ENCODE measurements around the gene SYCP3. TPM values are rescaled to one million over a fixed set of nuclear protein-coding genes. Genes with fewer than 3 reads are reported as not detected.
"Not testable (repeated sequence)": the region's sequence is repeated elsewhere in the genome, so short reads cannot be mapped to it uniquely, and the experiment has no call there.

The SYCP3 gene
- total RNA-seq, 1 experiment from 2014 or later: 0.04 TPM

DNA sequence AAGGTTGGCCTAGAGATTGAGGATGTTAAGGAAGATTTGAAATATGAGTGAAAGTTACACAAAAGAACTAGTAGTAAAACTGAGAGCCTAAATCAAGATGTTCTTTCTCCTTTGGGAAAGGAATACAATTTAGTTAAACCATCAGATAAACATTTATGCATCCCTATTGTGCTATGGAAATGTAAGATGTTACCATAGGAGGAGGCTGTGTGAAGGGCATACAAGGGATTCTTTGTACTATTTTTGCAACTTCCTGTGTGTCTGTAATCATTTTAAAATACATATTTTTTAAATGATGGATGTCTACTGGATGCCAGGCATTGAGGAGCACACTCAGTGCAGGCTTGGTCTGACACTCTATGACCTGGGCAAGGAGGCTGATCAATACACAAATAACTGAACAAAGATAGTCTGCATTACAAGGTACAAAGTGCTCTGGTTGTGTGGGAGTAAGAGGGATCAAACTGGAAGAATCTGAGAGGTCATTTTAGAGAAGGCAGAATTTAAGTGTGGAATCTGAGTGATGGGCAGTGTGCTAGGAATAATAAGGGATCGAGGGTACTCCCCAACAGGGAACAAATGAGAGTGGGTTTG, 47.7 kb downstream of the SYCP3 start:
- no peaks in the 10 kb centered on the region for H3K27me3 ChIP-seq
- DNase-seq: no peak
- no peaks in the 10 kb centered on the region for H3K9me3 ChIP-seq (replicated peaks)
- H3K4me1 ChIP-seq: no peaks in the 10 kb centered on the region
- H3K27ac ChIP-seq: no peak overlapping the region
- no peak overlapping the region for H3K4me3 ChIP-seq
- no peaks in the 10 kb centered on the region for H3K36me3 ChIP-seq

- H3K36me3 ChIP-seq: no peaks in the 10 kb centered on the region
- no peak overlapping the region for H3K27ac ChIP-seq
- DNase-seq: no peak
- H3K27me3 ChIP-seq: no peaks in the 10 kb centered on the region
- H3K4me3 ChIP-seq: no peak overlapping the region
- H3K4me1 ChIP-seq: no peaks in the 10 kb centered on the region
- H3K9me3 ChIP-seq (replicated peaks): no peaks in the 10 kb centered on the region
These were observed 48.6 kb downstream of the SYCP3 start for GRCh38 chr12:101690544-101691098.

DNA sequence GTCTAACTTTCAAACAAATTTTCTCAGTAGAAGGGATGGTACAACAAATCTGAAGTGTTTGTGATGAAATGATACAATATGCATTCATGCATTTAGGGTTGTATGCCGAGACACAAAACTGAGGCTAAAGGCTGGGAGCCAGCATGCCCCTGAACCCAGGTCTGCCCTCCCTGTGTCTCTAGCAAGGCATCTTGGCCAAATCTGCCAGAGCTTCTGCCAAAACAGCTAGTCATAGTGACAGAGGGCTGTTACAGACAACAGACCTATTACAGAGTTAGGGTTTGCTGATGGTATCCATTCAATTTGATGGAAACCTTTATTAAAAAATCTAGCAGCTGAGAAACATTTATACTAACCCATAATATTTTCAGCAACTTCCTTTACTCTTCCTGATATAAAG, 53.1 kb downstream of the SYCP3 start:
- H3K4me1 ChIP-seq: no peaks in the 10 kb centered on the region
- H3K9me3 ChIP-seq (replicated peaks): no peaks in the 10 kb centered on the region
- no peaks in the 10 kb centered on the region for H3K36me3 ChIP-seq
- H3K27me3 ChIP-seq: no peaks in the 10 kb centered on the region
- H3K27ac ChIP-seq: no peak overlapping the region
- no peak for DNase-seq
- H3K4me3 ChIP-seq: no peak overlapping the region

GRCh38 chr12:101685092-101685491, 54.2 kb downstream of the SYCP3 start:
- Histone ChIP-seq H3K9me3 (replicated peaks) (no peaks in the 10 kb centered on the region), H3K4me1 (no peaks in the 10 kb centered on the region), H3K4me3 (no peak overlapping the region), H3K27me3 (no peaks in the 10 kb centered on the region), H3K27ac (no peak overlapping the region), H3K36me3 (no peaks in the 10 kb centered on the region)
- no peak for DNase-seq

- not testable (repeated sequence) for H3K4me1 ChIP-seq; H3K9me3 ChIP-seq (replicated peaks); H3K4me3 ChIP-seq; H3K36me3 ChIP-seq; DNase-seq; H3K27ac ChIP-seq; H3K27me3 ChIP-seq
These were observed 57.6 kb downstream of the SYCP3 start for GRCh38 chr12:101681627-101682026.

- Histone ChIP-seq H3K4me3 (no peak overlapping the region), H3K9me3 (replicated peaks) (no peaks in the 10 kb centered on the region), H3K36me3 (no peaks in the 10 kb centered on the region), H3K27ac (no peak overlapping the region), H3K4me1 (no peaks in the 10 kb centered on the region), H3K27me3 (no peaks in the 10 kb centered on the region)
- no peak for DNase-seq
These were observed 58.6 kb downstream of the SYCP3 start for GRCh38 chr12:101680647-101681046.

- Histone ChIP-seq H3K4me3 (no peak overlapping the region), H3K4me1 (no peaks in the 10 kb centered on the region), H3K27ac (no peak overlapping the region), H3K9me3 (replicated peaks) (no peaks in the 10 kb centered on the region), H3K36me3 (no peaks in the 10 kb centered on the region), H3K27me3 (no peaks in the 10 kb centered on the region)
- DNase-seq: no peak
These were observed 59.0 kb downstream of the SYCP3 start for GRCh38 chr12:101680240-101680639.

Other genes with a start within 250 kb of the SYCP3 start
- gene MYBPC1, start 144.5 kb downstream of the SYCP3 start, total RNA-seq (2014; rRNA removed; shearing (Covaris generic)): not detected in 2 replicates
- gene CHPT1, start 41.8 kb downstream of the SYCP3 start, total RNA-seq (2014; rRNA removed; shearing (Covaris generic)): 19.7 and 22.4 TPM in 2 replicates
- 8.3 and 11.6 TPM in 2 replicates for gene GNPTAB, start 91.5 kb upstream of the SYCP3 start, total RNA-seq (2014; rRNA removed; shearing (Covaris generic))
- gene DRAM1, start 138.1 kb upstream of the SYCP3 start, total RNA-seq (2014; rRNA removed; shearing (Covaris generic)): 0.08 and 0.12 TPM in 2 replicates